HT-29 (cell line): ENCODE results near the gene ALMS1. TPM values are rescaled to one million over a fixed set of nuclear protein-coding genes. Genes with fewer than 3 reads are reported as not detected.
"Not testable (repeated sequence)": the region's sequence is repeated elsewhere in the genome, so short reads cannot be mapped to it uniquely, and the experiment has no call there.

Source experiments
- DNase-seq: peaks from one replicate; pipeline ENCODE4 v3.0.0-alpha.2; 2015; ENCODE audit warnings: low spot score
- total RNA-seq: library from RNA; depleted of rRNA; stranded (reverse); fragments of >200 nt; shearing (Covaris generic); gene quantifications from 2 replicates; pipeline ENCODE4 v1.2.3, GENCODE V29; 2014

Gene ALMS1
- total RNA-seq, 1 experiment from 2014 or later: 13.9 TPM

GRCh38 chr2:73503992-73504570 lies 118.4 kb downstream of the ALMS1 start:
- DNase-seq: no peak

DNA sequence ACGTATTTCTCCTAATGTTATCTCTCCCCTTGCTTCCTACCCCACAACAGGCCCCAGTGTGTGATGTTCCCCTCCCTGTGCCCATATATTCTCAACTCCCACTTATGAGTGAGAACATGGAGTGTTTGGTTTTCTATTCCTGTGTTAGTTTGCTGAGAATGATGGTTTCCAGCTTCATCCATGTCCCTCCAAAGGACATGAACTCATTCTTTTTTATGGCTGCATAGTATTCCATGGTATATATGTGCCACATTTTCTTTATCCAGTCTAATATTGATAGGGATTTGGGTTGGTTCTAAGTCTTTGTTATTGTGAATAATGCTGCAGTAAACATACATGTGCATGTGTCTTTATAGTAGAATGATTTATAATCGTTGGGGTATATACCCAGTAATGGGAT lies 119.2 kb downstream of the ALMS1 start:
- not testable (repeated sequence) for DNase-seq

GRCh38 chr2:73510470-73510869 lies 124.8 kb downstream of the ALMS1 start:
- not testable (repeated sequence) for DNase-seq

DNA sequence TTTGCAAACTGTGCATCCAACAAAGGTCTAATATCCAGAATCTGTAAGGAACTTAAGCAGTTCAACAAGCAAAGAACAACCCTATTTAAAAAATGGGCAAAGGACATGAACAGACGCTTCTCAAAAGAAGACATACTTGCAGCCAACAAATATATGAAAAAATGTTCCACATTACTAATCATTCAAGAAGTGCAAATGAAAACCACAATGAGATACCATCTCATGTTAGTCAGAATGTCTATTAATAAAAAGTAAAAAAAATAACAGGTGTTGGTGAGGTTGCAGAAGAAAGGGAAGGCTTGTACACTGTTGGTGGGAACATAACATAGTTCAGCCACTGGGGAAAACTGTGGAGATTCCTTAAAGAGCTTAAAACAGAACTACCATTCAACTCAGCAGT lies 130.4 kb downstream of the ALMS1 start:
- DNase-seq: peak; percentile 7

- DNase-seq: no peak
These were observed 143.1 kb downstream of the ALMS1 start for GRCh38 chr2:73528688-73529087.

- not testable (repeated sequence) for DNase-seq
These were observed 145.1 kb downstream of the ALMS1 start for GRCh38 chr2:73530773-73531172.

DNA sequence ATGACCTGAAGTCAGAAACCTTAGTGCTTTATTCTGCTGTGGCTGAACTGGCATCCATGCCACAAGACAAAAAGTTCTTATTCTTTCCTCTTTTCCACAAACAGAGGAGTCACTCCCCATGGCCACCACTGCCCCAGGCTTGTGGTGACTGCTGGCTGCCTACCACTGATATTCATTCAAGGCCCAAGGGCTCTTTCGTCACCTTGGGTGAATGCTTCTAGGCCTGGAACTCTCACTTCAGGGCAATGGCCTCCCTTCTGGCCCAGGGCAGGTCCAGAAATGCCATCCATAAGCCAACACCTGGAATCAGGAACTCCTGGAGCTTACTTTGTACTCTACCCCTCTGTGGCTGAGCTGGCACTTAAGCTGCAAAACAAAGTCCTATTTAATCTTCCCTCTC lies 146.7 kb downstream of the ALMS1 start:
- no peak for DNase-seq

GRCh38 chr2:73536133-73536840 lies 150.7 kb downstream of the ALMS1 start:
- DNase-seq: no peak

- not testable (repeated sequence) for DNase-seq
These were observed 175.2 kb downstream of the ALMS1 start for GRCh38 chr2:73560875-73561274.

GRCh38 chr2:73561422-73561821 lies 175.8 kb downstream of the ALMS1 start:
- no peak for DNase-seq

- no peak for DNase-seq
These were observed 179.3 kb downstream of the ALMS1 start for GRCh38 chr2:73564986-73565385.

GRCh38 chr2:73566288-73566878 lies 180.7 kb downstream of the ALMS1 start:
- DNase-seq: no peak

GRCh38 chr2:73575261-73575660 lies 189.6 kb downstream of the ALMS1 start:
- no peak for DNase-seq

DNA sequence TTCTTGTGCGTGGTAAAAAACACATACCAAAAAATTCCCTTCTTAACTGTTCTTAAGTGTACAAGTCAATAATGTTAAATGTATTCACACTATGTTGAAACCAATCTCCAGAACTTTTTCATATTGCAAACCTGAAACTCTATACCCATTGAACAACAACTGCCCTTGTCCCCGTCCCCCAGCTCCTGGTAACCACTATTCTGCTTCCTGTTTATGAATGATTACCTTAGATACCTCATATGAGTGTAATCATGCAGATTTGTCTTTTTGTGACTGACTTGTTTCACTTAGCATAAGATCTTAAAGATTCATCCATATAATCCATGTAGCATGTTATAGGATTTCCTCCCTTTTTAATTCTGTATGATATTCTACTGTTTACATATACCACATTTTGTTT lies 196.7 kb downstream of the ALMS1 start:
- no peak for DNase-seq

DNA sequence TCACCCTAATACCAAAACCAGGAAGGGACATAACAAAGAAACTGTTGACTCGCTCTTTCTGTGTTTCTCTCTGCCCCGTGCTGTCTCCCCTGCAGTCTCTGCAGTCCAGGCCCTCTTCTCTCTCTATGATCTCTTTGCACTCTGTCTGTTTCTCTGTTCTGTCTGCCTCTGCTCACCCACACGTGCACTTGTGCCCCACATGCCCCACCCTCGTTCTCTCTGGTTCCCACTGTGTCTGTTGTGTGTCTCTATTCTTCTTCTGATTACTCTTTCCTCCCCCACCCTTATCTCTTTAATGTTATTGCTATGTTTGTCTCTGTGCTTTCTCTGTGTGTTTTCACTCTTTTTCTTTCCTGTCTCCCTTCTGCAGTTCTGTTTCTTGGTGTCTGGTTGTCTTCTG lies 202.5 kb downstream of the ALMS1 start:
- DNase-seq: no peak

DNA sequence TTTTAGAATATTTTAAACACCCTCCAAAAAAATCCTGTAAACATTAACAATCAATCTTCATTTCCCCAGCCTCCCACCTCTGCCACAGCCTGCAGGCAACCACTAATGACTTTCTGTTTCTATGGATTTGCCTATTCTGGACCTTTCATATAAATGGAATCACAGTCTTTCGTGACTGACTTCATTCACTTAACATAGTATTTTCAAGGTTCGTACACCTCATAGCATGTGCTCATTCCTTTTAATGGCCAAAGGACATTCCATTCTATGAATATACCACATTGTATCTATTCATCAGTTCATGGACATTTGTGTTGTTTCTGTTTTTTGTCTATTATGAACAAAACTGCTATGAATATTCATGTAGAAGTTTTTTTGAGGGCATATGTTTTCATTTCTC lies 208.0 kb downstream of the ALMS1 start:
- DNase-seq: no peak

GRCh38 chr2:73594251-73594650 lies 208.6 kb downstream of the ALMS1 start:
- no peak for DNase-seq

GRCh38 chr2:73601780-73602179 lies 216.1 kb downstream of the ALMS1 start:
- DNase-seq: no peak

- not testable (repeated sequence) for DNase-seq
These were observed 217.5 kb downstream of the ALMS1 start for GRCh38 chr2:73603099-73603588.

GRCh38 chr2:73604589-73604988 lies 219.0 kb downstream of the ALMS1 start:
- DNase-seq: not testable (repeated sequence)

DNA sequence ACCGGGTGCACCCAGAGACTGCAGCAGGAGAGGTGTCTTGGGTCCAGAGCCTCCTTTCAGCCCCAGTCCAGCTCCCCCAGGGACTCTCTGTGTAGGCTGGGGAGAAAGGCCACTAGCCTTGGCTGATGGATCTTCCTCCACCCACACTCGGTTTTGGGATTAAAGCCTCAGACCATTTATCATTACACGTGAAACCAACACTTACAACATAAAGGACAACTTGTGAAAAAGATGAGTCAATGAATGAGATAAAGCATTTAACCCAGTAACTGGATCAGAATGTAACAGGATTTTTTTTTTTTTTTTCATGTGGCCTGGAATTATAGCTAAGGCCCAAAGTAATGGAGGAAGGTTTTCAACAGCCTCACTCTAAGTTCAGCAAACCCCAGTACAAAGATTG lies 224.5 kb downstream of the ALMS1 start:
- no peak for DNase-seq

- no peak for DNase-seq
These were observed 225.6 kb downstream of the ALMS1 start for GRCh38 chr2:73611193-73611592.

DNA sequence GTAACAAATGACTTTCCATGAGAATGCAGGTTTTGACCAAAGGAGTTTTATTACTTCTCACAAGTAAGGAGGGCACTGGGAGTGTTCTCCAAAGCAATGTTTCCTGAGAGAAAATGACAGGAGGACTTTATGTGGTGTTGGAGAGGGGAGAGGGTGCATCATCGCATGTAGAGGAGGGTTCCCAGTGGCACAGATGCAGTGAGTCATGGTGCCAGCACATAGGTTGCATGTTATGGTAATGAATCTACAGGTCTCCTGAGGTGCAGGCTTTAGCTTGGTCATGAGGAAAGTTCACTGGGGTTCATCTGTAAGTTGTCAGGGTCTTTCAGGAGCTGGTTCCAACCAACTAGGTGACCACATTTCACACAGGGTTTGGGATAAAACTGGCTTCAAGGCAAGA lies 226.2 kb downstream of the ALMS1 start:
- no peak for DNase-seq
